HG03108 (cell line): ENCODE data around the gene HMMR.
A peak's percentile ranks its signal among the peaks of the same experiment; 100 is the strongest.

Experiments used
- ATAC-seq: cut with Tn5 transposase; IDR thresholded peaks from one replicate; pipeline ENCODE4 v1.9.1; 2021; ENCODE audit warnings: moderate library complexity; ENCODE audit not compliant: unreplicated experiment

The HMMR gene

DNA sequence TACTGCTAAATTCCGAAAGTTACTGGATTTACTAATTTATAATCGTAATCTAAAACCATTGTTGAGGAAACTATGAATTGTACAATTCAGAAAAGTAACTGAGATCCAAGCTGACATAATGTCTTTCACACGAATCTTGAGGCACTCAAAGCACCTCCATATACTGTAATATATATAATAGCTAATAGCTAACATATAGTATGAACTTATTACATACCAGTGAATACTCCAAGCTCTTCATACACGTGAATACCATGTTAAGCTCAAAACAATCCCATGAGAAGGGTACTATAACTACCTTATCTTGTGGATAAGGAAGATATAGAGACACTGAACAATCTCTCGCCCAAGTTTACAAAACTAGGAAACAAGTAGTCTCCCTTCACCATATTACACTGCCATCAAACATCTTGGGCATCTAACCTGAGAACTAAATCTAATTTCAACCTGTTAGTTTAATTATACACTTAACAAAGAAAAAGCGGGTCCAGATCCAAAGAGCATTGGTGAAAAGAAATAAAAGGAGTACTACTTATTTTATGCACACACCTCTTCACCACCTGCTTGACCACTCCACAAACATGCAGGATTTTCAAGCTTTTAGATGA lies 1.6 kb upstream of the HMMR start:
- ATAC-seq = no peak

DNA sequence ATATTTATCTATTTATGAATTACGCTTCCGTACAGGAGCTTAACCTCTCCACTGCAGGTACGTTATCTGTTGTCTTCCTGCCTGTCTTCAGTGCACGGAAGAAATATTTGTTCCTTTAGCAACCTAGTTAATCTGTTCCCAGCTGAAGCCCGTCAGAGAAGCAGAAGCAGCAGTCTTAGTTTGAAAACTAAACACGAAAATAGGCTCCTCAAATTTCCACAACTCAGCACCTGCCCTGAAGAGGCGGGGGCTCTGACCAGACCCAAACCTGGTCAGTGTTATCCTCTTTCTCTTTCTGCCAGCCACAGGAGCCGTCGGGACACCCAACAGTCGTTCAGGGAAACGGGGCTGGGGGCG lies 992 bp upstream of the HMMR start:
- peak; percentile 0 for ATAC-seq

DNA sequence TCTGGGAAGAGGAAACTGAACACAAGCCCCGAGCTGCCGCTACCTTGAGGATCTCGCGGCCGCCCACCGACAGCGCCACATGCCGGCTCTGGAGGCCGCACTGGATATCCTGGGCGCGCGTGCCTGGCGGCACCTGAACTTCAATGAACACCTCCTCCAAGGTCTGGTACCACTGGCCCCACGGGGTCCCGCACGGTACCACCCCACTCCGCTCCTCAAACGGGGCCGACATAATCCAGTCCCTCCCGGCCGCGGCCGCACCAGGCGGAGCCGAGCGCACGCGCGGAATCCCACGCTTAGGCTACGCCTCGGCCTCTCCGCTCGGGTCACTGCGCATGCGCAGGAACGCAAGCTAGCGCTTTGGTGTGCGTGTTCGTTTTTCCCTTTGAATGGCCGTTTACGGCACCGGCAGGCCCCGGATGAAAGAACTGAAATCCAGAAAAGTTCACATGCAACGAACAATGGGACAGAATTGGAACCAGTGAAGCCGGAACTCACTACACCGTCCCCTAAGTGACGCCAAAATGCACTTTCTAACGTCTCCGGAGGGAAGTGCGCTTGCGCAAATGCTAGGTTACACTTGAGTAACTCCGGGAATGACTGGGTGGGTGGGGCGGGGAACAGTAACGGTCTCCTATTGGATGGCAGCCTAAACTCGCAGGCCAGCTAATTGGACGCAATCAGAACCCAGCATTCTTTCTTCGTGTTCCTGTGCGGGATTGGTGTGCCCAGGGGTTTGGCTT lies 442 bp upstream of the HMMR start, which contains the start of gene NUDCD2:
NUDCD2 (minus strand) TSS at position 284 of the 743 bp plus-strand sequence; CDS start at position 232, 52 bp downstream.
- ATAC-seq = peak; percentile 85

DNA sequence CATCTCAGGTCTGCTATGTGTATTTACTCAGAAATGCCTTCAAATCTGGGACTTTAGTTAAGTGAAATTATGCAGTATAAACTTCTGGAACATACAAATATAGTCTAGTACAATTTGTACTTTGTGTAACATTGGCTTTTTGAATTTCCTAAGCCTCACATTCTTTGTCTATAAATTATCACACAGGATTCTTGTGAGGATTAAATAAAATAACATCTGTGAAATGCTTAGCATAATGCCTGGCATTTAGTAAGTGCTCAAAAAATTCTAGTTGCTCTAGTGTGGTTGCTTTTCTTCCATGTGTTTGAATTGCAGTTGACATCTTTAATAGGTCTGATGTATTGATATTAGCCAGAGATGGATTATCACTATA lies 2.6 kb downstream of the HMMR start:
- ATAC-seq = no peak

DNA sequence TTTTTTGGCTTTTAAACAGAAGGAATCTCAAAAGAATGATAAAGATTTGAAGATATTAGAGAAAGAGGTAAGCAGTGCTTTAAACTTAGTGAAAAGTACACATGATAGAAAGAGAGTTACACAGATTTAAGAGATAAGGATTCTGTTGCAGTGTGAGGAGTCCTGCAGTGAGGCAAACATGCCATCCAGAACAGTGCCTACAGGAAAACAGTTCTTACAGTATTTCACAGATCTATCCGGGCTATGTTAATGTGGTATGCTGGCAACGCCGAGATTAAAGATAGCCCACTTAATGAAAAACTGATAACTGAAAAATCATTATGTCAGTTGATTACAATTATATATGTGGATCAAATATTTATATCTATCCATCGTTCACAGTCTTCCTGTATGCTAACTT lies 7.2 kb downstream of the HMMR start:
- ATAC-seq = no peak

DNA sequence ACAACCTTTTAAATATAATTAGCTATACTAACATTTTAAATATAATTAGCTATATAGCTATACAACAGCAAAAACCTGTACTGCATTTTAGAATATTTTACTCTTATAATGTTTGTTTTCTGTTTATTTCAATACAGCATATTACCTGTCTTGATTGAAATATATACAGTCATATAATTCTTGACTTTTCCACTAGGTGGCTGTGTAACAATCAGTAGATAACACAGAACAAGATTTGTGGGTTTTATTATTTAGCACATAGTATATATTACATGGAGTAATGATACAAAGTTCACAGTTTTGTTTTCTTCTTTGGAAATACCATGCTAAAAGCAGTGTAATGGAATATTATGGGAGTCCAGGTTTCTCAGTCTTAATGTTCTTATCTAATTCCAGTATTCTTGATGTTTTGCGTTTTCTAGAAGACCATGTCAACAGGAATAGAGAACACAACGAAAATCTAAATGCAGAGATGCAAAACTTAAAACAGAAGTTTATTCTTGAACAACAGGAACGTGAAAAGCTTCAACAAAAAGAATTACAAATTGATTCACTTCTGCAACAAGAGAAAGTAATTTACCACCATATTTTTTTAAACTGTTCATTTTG lies 13.3 kb downstream of the HMMR start:
- peak; percentile 69 for ATAC-seq

DNA sequence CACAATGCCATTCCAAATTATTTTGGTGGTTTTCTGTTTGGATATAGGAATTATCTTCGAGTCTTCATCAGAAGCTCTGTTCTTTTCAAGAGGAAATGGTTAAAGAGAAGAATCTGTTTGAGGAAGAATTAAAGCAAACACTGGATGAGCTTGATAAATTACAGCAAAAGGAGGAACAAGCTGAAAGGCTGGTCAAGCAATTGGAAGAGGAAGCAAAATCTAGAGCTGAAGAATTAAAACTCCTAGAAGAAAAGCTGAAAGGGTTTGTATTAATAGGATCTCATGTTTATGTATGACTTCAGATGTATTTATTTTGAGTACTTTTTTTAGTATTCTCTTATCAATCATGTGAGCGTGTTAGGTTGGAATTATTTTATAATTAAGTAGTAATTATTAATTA lies 15.0 kb downstream of the HMMR start:
- no peak for ATAC-seq

DNA sequence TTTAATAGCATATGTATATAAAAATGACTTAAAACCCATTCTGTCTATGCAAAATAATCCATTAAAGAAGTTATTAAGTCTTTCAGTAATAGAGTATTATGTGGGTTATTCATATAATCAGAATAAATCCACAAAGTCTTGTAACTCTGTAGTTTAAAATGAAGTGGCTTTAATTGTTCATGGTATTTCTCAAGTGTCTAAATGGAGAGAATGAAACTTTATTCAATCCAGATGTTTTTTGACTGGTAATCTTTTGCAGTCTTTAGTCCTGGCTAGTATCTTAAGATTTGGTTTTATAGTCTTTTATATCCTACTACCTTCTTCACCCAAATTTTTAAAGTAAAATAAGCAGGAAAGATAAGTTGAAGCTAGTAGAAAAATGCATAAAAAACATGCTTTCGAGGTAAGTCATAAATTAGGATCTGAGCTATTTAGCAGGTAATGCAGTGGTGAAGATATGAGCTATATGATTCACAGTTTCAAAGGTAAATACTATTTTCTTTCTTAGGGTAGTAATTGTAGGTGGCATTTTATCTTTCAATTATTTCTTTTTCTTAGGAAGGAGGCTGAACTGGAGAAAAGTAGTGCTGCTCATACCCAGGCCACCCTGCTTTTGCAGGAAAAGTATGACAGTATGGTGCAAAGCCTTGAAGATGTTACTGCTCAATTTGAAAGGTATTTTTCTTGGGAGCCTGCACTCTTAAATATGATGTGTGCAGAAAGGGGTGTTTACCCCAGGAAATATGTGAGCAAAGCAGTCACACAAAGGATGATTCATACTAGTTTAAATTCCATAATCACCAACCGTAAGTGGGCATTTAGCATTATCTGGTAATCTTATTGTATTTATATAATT lies 17.9 kb downstream of the HMMR start:
- no peak for ATAC-seq

DNA sequence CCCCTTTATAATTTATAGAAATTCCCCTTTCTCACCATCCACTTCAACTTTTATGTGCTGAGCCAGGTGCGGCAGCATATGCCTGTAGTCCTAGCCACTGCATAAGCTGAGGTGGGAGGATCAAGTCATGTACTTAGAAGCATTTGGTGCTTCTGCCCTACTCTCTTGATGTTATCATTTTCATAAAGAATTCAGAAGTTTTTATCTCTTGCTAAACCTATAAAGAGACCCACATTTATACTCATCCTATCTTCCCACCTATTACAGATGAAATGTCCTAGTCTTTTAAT lies 18.5 kb downstream of the HMMR start:
- ATAC-seq = no peak

DNA sequence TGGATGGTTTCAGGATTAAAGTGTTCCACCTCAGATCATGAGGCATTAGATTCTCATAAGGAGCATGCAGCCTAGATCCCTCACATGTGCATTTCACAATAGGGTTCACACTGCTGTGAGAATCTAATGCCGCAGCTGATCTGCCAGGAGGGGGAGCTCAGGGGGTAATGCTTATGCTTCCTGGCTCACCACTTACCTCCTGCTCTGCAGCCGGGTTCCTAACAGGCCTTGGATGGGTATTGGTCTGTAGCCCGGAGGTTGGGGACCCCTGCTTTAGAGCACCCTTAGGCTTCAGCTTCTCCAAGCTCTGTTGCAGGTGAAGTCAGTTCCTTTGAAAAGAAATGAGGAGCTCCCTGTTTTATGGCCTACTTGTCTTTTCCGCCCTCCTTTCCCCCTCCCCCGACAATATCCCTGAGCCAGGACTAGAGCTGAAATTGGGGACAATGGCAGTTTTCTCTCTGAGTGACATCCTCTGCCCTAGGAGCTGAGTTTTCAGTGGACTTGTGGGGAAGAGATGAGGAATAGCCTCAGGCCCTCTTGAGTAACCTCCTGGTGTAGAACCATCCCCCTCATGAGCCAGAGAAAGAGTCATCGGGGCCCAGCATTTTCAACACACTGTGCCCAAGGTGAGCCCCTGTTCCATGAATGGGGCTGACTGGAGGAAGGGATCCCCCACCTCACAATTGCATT lies 28.8 kb downstream of the HMMR start:
- ATAC-seq = no peak

DNA sequence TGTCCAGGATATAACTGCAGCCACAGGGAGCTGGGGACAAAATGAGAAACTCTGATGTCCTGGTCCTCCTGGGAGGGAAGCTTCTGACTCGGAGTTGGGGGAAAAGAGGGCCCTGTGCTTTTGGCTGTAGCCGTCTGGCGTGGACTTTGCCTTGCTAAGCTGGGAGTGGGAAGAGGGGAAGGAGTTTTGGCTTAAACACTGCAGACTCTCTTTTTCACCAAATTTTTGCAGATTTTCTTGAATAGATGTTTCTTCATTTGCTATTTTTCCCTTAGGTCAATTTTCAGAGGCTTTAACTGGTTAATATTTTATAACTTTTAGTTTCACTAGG lies 29.3 kb downstream of the HMMR start:
- ATAC-seq = no peak

DNA sequence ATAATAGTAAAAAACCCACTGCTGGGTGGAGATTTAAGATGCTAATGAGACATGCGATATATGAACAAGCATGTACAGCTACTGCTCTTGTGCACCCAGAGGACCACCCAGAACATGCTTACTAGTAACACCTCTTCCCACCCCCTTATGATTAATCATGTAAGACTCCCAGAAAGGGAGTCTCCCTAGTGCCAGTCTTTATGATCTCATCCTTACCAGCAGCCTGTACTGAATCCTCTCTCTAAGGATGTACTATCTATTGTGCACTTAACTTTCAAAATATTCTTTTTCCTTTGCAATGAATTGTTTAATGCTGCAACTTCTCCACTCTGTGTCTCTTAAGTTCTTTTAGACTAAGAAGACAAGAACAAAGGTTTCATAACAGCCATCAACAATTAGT lies 35.9 kb downstream of the HMMR start:
- ATAC-seq = no peak

DNA sequence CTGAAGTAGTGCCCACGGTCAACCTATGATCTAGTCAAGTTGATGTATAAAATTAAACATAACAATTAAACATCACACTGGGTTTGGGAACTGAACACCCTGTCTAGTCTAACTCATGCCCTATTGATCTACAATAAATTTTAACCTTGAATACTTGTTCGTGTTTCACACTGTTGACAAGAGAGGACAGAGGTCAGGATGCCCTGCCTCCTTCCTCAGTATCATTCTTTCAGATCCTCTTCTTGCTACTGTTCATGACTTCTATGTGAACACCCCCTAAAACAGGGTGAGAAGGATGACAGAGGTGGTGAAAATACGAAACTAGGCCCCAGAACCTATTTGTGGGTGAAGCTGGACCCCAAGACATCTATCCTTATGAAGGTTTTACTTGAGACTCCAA lies 36.9 kb downstream of the HMMR start:
- ATAC-seq = no peak

DNA sequence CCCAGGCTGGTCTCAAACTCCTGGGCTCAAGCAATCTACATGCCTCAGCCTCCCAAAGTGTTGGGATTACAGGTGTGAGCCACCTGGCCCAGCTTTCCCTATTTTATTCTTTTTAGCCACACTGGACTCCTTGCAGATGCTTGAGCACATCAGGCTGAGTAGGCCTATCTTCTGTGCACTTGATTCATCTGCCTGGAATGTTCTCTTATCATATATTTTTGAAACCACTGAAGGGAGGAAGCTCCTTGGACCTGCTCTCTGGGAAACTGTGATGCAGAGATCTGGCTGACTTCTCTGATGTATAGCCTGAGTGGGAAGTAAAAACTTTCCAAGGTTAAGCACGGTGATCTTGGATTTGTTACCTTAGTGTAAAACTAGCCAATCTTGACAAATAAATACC lies 38.5 kb downstream of the HMMR start:
- no peak for ATAC-seq

DNA sequence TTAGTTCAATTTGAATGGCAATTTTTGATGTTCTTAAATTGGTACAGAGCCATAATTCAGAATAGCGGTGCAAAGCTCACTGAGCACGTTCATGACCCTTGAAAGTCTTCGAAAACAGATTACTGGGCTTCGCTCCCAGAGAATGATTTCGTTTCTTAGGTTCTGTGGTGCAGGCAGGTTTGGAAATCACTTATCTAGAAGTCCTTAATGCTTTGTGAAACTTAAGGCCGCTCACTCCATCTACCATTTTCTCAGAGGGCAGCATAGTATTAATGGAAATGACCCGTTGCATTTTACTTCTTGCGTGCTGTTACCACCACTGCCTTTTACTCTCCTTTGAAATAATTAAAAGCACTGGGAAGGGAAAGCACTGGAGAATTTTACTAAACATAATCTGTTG lies 42.1 kb downstream of the HMMR start:
- ATAC-seq = no peak

DNA sequence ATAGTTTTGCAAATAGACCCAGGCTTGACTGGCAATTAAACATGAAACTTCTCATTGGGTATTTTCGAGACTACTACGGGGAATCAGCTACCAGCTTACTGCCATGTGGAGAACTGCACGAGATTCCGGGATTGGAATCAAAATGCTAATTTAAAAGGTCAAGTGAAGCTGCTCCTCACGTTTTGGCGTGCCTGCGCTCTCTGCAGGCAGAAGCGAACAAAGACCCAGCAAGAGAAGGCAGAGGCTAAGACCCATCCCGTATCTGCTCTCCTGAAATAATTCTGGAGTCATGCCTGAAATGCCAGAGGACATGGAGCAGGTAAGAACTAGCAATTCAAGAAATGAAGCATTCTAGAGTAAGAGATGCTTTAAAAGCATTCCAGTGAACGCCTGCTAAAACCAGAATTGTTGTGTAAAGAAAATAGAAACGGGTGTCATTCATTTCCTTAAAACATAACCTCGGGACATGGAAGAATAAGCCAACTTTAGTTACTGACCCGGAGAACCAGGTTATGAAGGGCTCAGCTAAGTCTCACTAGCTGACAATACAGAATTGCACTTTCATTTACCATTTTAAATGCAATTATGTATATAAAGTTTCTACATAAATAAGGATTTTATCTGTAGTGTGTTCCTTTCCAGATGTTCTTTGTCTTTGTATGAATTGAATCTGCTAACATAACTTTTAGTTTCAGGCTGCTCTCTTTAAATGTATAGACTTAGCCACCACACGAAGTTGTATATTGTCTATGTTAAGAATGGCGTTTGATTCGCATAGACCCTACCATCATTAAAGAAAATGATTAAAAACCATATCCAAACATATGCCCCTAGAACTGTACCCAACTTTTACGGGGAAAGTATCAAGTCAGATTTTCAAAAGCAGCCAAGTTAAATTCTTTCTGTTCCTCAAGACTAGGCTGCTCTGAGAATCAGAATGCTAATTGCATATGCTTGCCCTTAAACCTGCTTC lies 43.0 kb downstream of the HMMR start:
- ATAC-seq = peak; percentile 15

DNA sequence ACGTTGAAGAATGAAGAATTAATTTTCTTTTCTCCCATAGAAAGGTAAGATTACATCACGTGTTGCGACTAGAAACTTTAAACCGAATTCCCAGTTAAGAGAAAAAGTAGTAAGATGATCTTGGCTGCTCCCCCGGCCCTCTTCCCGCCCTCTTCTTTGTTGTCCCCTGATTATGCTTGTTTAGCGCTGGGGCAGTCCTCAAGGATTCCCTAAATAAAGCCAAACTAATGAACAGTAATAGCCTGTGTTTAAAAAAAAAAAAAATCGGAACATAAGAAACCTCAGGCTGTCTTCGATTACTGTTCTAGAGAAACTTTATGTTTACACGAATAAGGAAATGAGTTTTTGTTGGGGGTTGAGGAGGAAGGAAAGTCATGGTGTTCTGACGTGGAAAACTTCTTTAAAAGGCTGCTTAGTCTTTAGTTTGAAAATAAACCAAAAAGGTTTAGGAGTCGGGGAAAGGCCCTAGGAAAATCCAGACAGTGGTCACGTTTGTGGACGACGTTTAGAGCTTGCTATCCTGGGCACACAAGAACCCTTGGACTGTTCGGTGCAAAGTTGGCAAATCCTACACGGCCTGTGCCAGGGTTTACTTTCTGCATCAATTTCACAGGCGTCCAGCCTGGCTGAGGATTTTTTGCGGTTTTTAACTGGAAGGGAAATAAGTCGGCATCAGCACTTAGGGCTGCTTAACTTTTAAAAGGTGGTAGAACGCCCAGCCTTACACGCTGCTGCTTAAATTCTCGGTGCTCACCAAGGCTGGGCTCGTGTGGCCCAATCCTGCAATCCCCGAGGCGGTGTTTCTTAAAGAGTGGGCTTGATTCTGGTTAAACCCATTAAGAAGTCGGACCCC lies 43.9 kb downstream of the HMMR start:
- no peak for ATAC-seq

DNA sequence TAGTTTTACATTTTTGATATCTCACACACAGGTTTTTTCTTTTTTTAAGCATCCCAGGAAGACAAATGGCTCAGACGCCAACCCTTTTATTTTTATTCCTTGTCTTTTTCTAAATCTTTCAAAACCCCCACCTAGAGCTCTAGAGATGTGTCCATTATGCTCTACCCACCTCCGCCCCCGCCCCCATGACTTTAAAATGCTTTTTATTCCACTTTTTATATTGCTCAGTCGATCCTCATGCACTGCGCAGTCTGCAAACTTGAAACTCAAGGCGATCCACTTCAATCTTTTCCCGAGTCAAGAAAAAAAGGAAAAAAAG lies 44.6 kb downstream of the HMMR start:
- no peak for ATAC-seq

DNA sequence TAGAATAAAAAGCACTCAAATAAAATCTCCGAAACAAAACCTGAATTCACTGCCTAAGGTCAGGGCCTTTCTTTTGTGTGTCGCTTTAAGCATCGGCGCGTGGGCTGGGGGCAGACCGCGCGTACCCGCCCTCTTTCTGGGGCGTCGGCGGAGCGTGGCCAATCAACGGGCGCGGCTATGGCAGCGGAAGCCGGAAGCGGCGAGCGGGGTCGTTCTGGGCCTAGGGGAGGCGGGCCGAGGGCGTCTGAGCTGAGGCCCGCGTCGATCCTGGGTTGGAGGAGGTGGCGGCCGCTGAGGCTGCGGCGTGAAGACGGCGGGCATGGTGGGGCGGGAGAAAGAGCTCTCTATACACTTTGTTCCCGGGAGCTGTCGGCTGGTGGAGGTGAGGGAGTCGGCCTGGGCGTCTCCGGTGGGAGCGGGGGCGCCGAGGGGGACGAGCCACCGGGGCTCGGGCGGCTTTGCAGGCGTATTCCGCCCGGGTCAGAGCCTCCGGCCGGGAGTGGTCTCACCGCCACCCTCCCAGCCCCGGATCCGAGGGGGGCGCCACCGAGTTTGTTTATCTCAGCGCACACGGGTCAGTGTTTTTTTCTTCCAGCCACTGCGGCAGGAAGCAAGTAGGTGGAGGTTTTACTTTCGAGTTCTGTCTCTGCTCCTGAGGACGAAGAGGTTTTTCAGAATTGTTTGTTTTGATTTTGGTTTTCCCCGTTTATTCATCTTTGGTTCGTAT lies 45.1 kb downstream of the HMMR start, which contains the start of gene MAT2B:
MAT2B (plus strand) TSS at position 252 of the 727 bp plus-strand sequence; CDS start at position 320, 68 bp downstream.
- peak; percentile 85 for ATAC-seq
